Measurements from ENCODE around the gene DTX3.

- no peak for TF ChIP-seq CTCF (IDR thresholded peaks at IDR 0.05)
- no peak for TF ChIP-seq POLR2A (IDR thresholded peaks at IDR 0.05)
Measured at GRCh38 chr12:57580466-57580795, 24.2 kb upstream of the DTX3 start.
